Astrocyte (in vitro differentiated cells and primary cell): ENCODE data around the gene SF3B3.

Experiments
- EZH2 ChIP-seq: IDR thresholded peaks from 2 replicates; pipeline ENCODE4 v1.6.1; 2012; ENCODE audit warnings: mild to moderate bottlenecking, low read length, inconsistent platforms; ENCODE audit not compliant: insufficient read depth
- TF ChIP-seq, protein P1 (sequence below): IDR thresholded peaks from 2 replicates; pipeline ENCODE4 v1.5.1; 2011; ENCODE audit warnings: low read depth, mild to moderate bottlenecking, inconsistent platforms, low read length, moderate library complexity; ENCODE audit not compliant: insufficient read depth

DNA sequence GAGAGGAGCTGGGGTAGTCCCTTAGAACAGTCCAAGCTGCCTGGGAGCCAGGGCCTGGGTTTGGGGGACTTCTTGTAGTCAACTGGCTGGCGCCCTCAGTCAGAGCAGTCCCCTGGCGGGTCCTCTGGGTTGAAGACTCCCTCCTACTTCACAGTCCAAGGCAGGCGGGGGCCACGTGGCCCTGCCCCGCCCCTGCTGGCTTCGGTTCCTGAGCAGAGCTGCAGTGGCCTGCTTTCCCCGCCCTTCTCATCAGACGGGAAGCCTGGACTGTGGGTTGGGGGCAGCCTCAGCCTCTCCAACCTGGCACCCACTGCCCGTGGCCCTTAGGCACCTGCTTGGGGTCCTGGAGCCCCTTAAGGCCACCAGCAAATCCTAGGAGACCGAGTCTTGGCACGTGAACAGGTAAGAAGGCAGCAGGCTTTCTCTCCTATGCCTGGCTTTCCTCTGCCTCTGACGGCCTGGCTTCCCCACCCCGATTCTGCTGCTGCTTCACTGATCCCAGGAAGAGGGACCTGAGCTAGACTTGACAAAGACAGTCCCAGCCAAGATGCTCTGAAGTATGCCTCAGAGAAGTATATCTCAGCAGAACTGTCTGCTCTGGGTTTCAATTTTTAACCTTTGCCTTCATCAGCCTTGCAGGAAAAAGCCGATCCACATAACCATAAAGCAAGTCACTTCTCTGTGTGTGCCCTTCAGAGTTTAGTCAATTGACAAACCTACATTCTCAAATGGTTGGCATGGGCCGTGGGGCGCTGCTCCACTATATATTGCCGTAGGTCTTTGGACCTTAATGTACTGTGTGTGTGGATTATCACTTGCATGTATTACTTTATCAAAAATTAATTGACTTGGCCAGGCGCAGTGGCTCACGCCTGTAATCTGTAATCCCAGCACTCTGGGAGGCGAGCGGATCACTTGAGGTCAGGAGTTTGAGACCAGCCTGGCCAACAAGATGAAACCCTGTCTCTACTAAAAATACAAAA, 56.3 kb downstream of the SF3B3 start:
- TF ChIP-seq, protein P1, sequence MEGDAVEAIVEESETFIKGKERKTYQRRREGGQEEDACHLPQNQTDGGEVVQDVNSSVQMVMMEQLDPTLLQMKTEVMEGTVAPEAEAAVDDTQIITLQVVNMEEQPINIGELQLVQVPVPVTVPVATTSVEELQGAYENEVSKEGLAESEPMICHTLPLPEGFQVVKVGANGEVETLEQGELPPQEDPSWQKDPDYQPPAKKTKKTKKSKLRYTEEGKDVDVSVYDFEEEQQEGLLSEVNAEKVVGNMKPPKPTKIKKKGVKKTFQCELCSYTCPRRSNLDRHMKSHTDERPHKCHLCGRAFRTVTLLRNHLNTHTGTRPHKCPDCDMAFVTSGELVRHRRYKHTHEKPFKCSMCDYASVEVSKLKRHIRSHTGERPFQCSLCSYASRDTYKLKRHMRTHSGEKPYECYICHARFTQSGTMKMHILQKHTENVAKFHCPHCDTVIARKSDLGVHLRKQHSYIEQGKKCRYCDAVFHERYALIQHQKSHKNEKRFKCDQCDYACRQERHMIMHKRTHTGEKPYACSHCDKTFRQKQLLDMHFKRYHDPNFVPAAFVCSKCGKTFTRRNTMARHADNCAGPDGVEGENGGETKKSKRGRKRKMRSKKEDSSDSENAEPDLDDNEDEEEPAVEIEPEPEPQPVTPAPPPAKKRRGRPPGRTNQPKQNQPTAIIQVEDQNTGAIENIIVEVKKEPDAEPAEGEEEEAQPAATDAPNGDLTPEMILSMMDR = no peak
- TF ChIP-seq EZH2 = no peak
